ENCODE data around the gene FBXO39.
"Not testable (repeated sequence)": the region's sequence is repeated elsewhere in the genome, so short reads cannot be mapped to it uniquely, and the experiment has no call there.

The FBXO39 gene

GRCh38 chr17:6793748-6794493 lies 17.9 kb downstream of the FBXO39 start:
- DNase-seq: no peak

- DNase-seq: no peak
Observed at GRCh38 chr17:6796017-6796886, 20.2 kb downstream of the FBXO39 start.

GRCh38 chr17:6796887-6797490 lies 21.0 kb downstream of the FBXO39 start:
- no peak for DNase-seq

- DNase-seq: no peak
Observed at GRCh38 chr17:6797718-6798351, 21.8 kb downstream of the FBXO39 start.

- no peak for DNase-seq
Observed at GRCh38 chr17:6799738-6800137, 23.7 kb downstream of the FBXO39 start.

GRCh38 chr17:6800422-6801027 lies 24.5 kb downstream of the FBXO39 start:
- no peak for DNase-seq

GRCh38 chr17:6811510-6811909 lies 35.5 kb downstream of the FBXO39 start:
- DNase-seq: no peak

- no peak for DNase-seq
Observed at GRCh38 chr17:6812295-6812694, 36.3 kb downstream of the FBXO39 start.

- DNase-seq: no peak
Observed at GRCh38 chr17:6815775-6816174, 39.8 kb downstream of the FBXO39 start.

GRCh38 chr17:6816368-6816767 lies 40.4 kb downstream of the FBXO39 start:
- DNase-seq: not testable (repeated sequence)

GRCh38 chr17:6818938-6819337 lies 42.9 kb downstream of the FBXO39 start:
- DNase-seq: no peak

GRCh38 chr17:6823011-6823442 lies 47.0 kb downstream of the FBXO39 start:
- DNase-seq: no peak

- no peak for DNase-seq
Observed at GRCh38 chr17:6830383-6830986, 54.5 kb downstream of the FBXO39 start.

GRCh38 chr17:6831661-6832263 lies 55.7 kb downstream of the FBXO39 start, which contains the start of gene TEKT1:
Gene TEKT1, minus strand, starts transcription at chr17:6831729. Its CDS starts 1,353 bp downstream, at chr17:6830376.
- DNase-seq: peak; percentile 50
